ENCODE data around the gene PGAP1. TPM values are rescaled to one million over a fixed set of nuclear protein-coding genes. Genes with fewer than 3 reads are reported as not detected.

PGAP1 gene
- total RNA-seq, 4 donors from 2014 or later = 6.5 to 15.6 (median 9.2) TPM

GRCh38 chr2:196821195-196821594 lies 105.3 kb downstream of the PGAP1 start:
- peaks cover 0 to 22% (median 9%) of the 10 kb centered on the region in 3 donors for H3K9me3 ChIP-seq
- H3K4me3 ChIP-seq = no peak overlapping the region
- H3K27ac ChIP-seq = no peak overlapping the region
- no peaks in the 10 kb centered on the region for H3K36me3 ChIP-seq
- no peaks in the 10 kb centered on the region for H3K27me3 ChIP-seq
- no peak for DNase-seq
- WGBS, 2 donors = 19 to 53% methylated on average over 1 of the region's 1 CpG
- no peaks in the 10 kb centered on the region for H3K4me1 ChIP-seq
- TF ChIP-seq POLR2A (IDR thresholded peaks at IDR 0.05) (no peak), CTCF (IDR thresholded peaks at IDR 0.05) (no peak)
- intact Hi-C loops (cut with DNase I) = no loop called here

- H3K36me3 ChIP-seq = no peaks in the 10 kb centered on the region
- DNase-seq = no peak
- intact Hi-C loops (cut with DNase I) = no loop called here
- no peak within 1 kb of the TSS for H3K4me3 ChIP-seq
- 64 to 73% methylated on average over 1 of the region's 1 CpG for WGBS, 2 donors
- no peaks in the 10 kb centered on the region for H3K4me1 ChIP-seq
- H3K27me3 ChIP-seq = peaks cover 0 to 7% (median 0%) of the 10 kb centered on the region in 4 donors
- TF ChIP-seq CTCF (IDR thresholded peaks at IDR 0.05) (no peak), POLR2A (IDR thresholded peaks at IDR 0.05) (no peak)
- no peaks in the 10 kb centered on the region for H3K9me3 ChIP-seq
- H3K27ac ChIP-seq = no peak within 1 kb of the TSS
These were observed 117.2 kb downstream of the PGAP1 start, which contains the start of gene C2orf66 for GRCh38 chr2:196809260-196809659. Gene C2orf66 (minus strand): TSS chr2:196809355. CDS start chr2:196809336, 19 bp downstream.

- TF ChIP-seq CTCF (IDR thresholded peaks at IDR 0.05) = no peak
- TF ChIP-seq POLR2A (IDR thresholded peaks at IDR 0.05) = no peak
- no peak for DNase-seq
- Histone ChIP-seq H3K9me3 (no peaks in the 10 kb centered on the region), H3K36me3 (no peaks in the 10 kb centered on the region), H3K27me3 (peaks cover 0 to 14% (median 0%) of the 10 kb centered on the region in 4 donors), H3K4me3 (no peak overlapping the region), H3K4me1 (no peaks in the 10 kb centered on the region), H3K27ac (no peak overlapping the region)
- intact Hi-C loops (cut with DNase I) = no loop called here
- 31 to 34% methylated on average over 2 of the region's 2 CpGs for WGBS, 2 donors
These were observed 118.3 kb downstream of the PGAP1 start for GRCh38 chr2:196808083-196808665.

- H3K4me1 ChIP-seq = peaks cover 0 to 8% (median 7%) of the 10 kb centered on the region in 3 donors
- 47 to 60% methylated on average over 1 of the region's 1 CpG for WGBS, 2 donors
- intact Hi-C loops (cut with DNase I) = no loop called here
- no peak for DNase-seq
- H3K4me3 ChIP-seq = no peak overlapping the region
- H3K27ac ChIP-seq = no peak overlapping the region
- no peaks in the 10 kb centered on the region for H3K36me3 ChIP-seq
- peaks cover 0 to 17% (median 0%) of the 10 kb centered on the region in 4 donors for H3K27me3 ChIP-seq
- TF ChIP-seq POLR2A (IDR thresholded peaks at IDR 0.05) (no peak), CTCF (IDR thresholded peaks at IDR 0.05) (no peak)
- no peaks in the 10 kb centered on the region for H3K9me3 ChIP-seq
These were observed 122.1 kb downstream of the PGAP1 start for GRCh38 chr2:196804381-196804780.

GRCh38 chr2:196802401-196802800 lies 124.1 kb downstream of the PGAP1 start:
- no peak for TF ChIP-seq CTCF (IDR thresholded peaks at IDR 0.05)
- TF ChIP-seq POLR2A (IDR thresholded peaks at IDR 0.05) = no peak

More at GRCh38 chr2:196802401-196802800, 124.1 kb downstream of the PGAP1 start:
- Histone ChIP-seq H3K36me3 (peaks cover 0 to 5% (median 0%) of the 10 kb centered on the region in 3 donors), H3K4me3 (no peak overlapping the region), H3K27ac (no peak overlapping the region), H3K27me3 (peaks cover 0 to 17% (median 0%) of the 10 kb centered on the region in 4 donors), H3K9me3 (no peaks in the 10 kb centered on the region), H3K4me1 (peaks cover 5 to 25% (median 16%) of the 10 kb centered on the region in 3 donors)
- 72 to 97% methylated on average over 2 of the region's 2 CpGs for WGBS, 2 donors
- intact Hi-C loops (cut with DNase I) = no loop called here
- DNase-seq = no peak
